Dendritic cell treated with granulocyte-macrophage colony-stimulating factor and Interleukin-4, amounts not matched to agents 40 ng/mL and 50 ng/mL, for 4 days (primary cell): ENCODE results near the gene PLP1.

ENCODE experiments used
- H3K27ac Mint-ChIP-seq: one replicate; pipeline ENCODE4 v1.8.0; 2022; ENCODE audit warnings: mild to moderate bottlenecking, mixed read lengths
- H3K27me3 Mint-ChIP-seq: one replicate; pipeline ENCODE4 v1.8.0; 2022; ENCODE audit warnings: mild to moderate bottlenecking, mixed read lengths
- H3K36me3 Mint-ChIP-seq: one replicate; pipeline ENCODE4 v1.8.0; 2022; ENCODE audit warnings: low read depth, mixed read lengths
- H3K4me1 Mint-ChIP-seq: one replicate; pipeline ENCODE4 v1.8.0; 2022; ENCODE audit warnings: low read depth, mixed read lengths
- H3K4me3 Mint-ChIP-seq: one replicate; pipeline ENCODE4 v1.8.0; 2022; ENCODE audit warnings: mild to moderate bottlenecking, moderate library complexity, mixed read lengths
- H3K9me3 Mint-ChIP-seq: one replicate; pipeline ENCODE4 v1.8.0; 2022; ENCODE audit warnings: mixed read lengths
- intact Hi-C: fragments of 100-400 bp; cut with micrococcal nuclease; formaldehyde crosslinking; loops from one replicate; pipeline ENCODE4 v1.15.0; 2022

Gene PLP1

GRCh38 chrX:103825881-103826280, 49.2 kb downstream of the PLP1 start:
- Mint-ChIP-seq H3K4me3 (no peak overlapping the region), H3K9me3 (no peaks in the 10 kb centered on the region), H3K27ac (no peak overlapping the region), H3K36me3 (no peaks in the 10 kb centered on the region), H3K4me1 (no peaks in the 10 kb centered on the region), H3K27me3 (no peaks in the 10 kb centered on the region)
- intact Hi-C loops, result no loop called here

- H3K27ac Mint-ChIP-seq, result no peak overlapping the region
- H3K9me3 Mint-ChIP-seq, result no peaks in the 10 kb centered on the region
- H3K27me3 Mint-ChIP-seq, result peaks cover 11% of the 10 kb centered on the region
- no peaks in the 10 kb centered on the region for H3K36me3 Mint-ChIP-seq
- no peak overlapping the region for H3K4me3 Mint-ChIP-seq
- H3K4me1 Mint-ChIP-seq, result peaks cover 10% of the 10 kb centered on the region
- intact Hi-C loops, result no loop called here
Measured at GRCh38 chrX:103828529-103828928, 51.9 kb downstream of the PLP1 start.

GRCh38 chrX:103830848-103831247, 54.2 kb downstream of the PLP1 start:
- Mint-ChIP-seq H3K4me3 (no peak overlapping the region), H3K36me3 (no peaks in the 10 kb centered on the region), H3K27me3 (peaks cover 11% of the 10 kb centered on the region), H3K9me3 (no peaks in the 10 kb centered on the region), H3K4me1 (peaks cover 10% of the 10 kb centered on the region), H3K27ac (no peak overlapping the region)
- intact Hi-C loops, result no loop called here

GRCh38 chrX:103831342-103831802, 54.7 kb downstream of the PLP1 start:
- intact Hi-C loops, result no loop called here
- H3K9me3 Mint-ChIP-seq, result no peaks in the 10 kb centered on the region
- peaks cover 10% of the 10 kb centered on the region for H3K4me1 Mint-ChIP-seq
- no peak overlapping the region for H3K27ac Mint-ChIP-seq
- no peaks in the 10 kb centered on the region for H3K36me3 Mint-ChIP-seq
- peak overlapping the region; percentile 76 for H3K4me3 Mint-ChIP-seq
- H3K27me3 Mint-ChIP-seq, result peaks cover 11% of the 10 kb centered on the region

- peaks cover 10% of the 10 kb centered on the region for H3K4me1 Mint-ChIP-seq
- intact Hi-C loops, result no loop called here
- no peak within 1 kb of the TSS for H3K27ac Mint-ChIP-seq
Measured at GRCh38 chrX:103831803-103832544, 55.3 kb downstream of the PLP1 start, which contains the start of gene RAB9B. Gene RAB9B (minus strand): TSS chrX:103832257. CDS start chrX:103825784, 6,473 bp downstream.

GRCh38 chrX:103839404-103839803, 62.8 kb downstream of the PLP1 start:
- Mint-ChIP-seq H3K4me3 (no peak overlapping the region), H3K27me3 (no peaks in the 10 kb centered on the region), H3K36me3 (no peaks in the 10 kb centered on the region), H3K4me1 (no peaks in the 10 kb centered on the region), H3K9me3 (no peaks in the 10 kb centered on the region), H3K27ac (no peak overlapping the region)
- intact Hi-C loops, result no loop called here

More at GRCh38 chrX:103831803-103832544, 55.3 kb downstream of the PLP1 start, which contains the start of gene RAB9B:
- peak within 1 kb of the TSS; percentile 76 for H3K4me3 Mint-ChIP-seq
- no peaks in the 10 kb centered on the region for H3K36me3 Mint-ChIP-seq
- H3K9me3 Mint-ChIP-seq, result no peaks in the 10 kb centered on the region
- H3K27me3 Mint-ChIP-seq, result peaks cover 11% of the 10 kb centered on the region
